ENCODE data around the gene GCH1. TPM values are rescaled to one million over a fixed set of nuclear protein-coding genes. Genes with fewer than 3 reads are reported as not detected.
A peak's percentile ranks its signal among the peaks of the same experiment; 100 is the strongest.

Gene GCH1
- total RNA-seq, 1 donor from 2014 or later, result 49.9 TPM

DNA sequence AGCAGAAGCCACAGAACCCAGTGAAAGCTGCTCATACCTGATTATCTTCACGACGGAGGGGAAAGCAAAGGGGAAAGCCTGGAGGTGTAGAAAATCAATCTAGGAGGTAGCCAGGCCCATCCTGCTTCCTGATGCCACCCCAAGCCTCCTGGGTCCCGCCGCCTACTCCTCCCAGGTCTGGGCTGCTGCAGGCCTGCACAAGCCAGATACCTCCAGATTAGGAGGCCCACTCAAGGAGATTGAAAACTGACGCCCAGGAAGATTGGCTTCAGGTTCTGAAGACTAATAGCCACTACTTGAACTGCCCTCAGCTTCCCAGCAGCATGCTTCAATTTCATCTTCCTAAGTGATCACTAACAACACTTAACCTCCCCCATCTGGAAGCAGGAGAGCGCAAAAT, 87.1 kb downstream of the GCH1 start:
- Mint-ChIP-seq H3K4me3 (no peak overlapping the region), H3K36me3 (ENCODE audit: low read depth) (no peaks in the 10 kb centered on the region), H3K9me3 (no peaks in the 10 kb centered on the region), H3K27me3 (peaks cover 16% of the 10 kb centered on the region), H3K4me1 (no peaks in the 10 kb centered on the region), H3K27ac (no peak overlapping the region)
- intact Hi-C loops (cut with micrococcal nuclease), result no loop called here
- no peak for DNase-seq

DNA sequence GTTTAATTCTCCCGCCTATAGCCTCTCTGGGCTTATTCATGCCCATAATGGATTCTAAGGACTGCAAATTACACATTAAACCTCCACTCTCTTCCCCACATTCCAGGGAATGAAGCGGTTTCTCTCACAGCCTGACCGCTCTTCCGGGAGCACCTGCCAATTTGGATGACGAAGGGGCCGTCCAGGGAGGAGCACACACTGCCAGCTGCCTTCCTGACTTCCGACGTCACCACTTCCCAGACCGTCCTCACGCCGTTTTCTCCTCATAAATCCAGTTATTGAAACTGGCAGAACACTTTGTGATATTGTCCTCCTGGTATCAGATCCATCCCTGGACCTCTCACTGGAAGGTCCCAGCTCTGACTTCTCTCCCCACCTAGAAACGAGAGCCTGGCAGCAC, 87.6 kb downstream of the GCH1 start:
- no peak for DNase-seq
- no peaks in the 10 kb centered on the region for H3K9me3 Mint-ChIP-seq
- intact Hi-C loops (cut with micrococcal nuclease), result no loop called here
- no peak overlapping the region for H3K27ac Mint-ChIP-seq
- H3K4me1 Mint-ChIP-seq, result no peaks in the 10 kb centered on the region
- no peak overlapping the region for H3K4me3 Mint-ChIP-seq
- peaks cover 12% of the 10 kb centered on the region for H3K27me3 Mint-ChIP-seq
- H3K36me3 Mint-ChIP-seq (ENCODE audit: low read depth), result no peaks in the 10 kb centered on the region

DNA sequence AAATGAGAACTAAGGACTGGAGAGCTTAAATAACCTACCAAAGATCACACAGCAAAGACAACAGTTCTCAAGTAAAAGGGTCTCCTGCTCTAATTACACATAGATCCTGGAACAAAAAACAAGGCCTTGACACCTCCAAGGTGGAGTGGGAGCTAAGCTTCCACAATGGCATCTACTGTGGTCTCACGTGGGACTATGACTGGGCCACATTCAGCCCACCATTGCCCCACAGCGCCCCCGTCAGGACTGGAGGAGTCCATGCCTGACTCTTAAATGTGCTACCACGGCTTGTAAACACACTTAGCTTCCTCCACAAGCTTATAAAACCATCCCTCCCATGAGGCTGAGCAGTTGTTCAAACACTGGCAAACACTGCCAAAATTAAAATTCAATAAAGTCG, 88.5 kb downstream of the GCH1 start:
- Mint-ChIP-seq H3K4me1 (no peaks in the 10 kb centered on the region), H3K9me3 (no peaks in the 10 kb centered on the region), H3K4me3 (no peak overlapping the region), H3K27ac (no peak overlapping the region), H3K36me3 (ENCODE audit: low read depth) (no peaks in the 10 kb centered on the region), H3K27me3 (peaks cover 9% of the 10 kb centered on the region)
- DNase-seq, result peak; percentile 65
- intact Hi-C loops (cut with micrococcal nuclease), result no loop called here

DNA sequence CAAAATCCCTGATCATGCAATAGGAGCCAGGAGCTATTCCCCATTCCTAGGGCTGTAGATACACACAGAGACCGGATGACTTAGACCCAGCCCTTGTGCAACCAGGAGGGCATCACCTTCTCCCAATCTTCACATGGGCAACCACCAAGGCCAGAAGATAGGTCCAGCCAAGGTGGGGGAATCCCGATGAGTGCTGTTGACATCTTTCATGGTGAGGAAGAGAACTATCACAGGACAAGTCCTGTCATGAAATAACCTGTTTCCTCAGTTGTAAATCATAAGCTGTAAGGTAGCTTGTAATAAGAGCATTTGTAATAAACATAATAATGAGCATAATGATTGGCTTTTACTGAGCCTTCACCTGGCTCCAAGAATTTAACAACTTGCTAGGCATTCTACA, 89.5 kb downstream of the GCH1 start:
- no peaks in the 10 kb centered on the region for H3K4me1 Mint-ChIP-seq
- intact Hi-C loops (cut with micrococcal nuclease), result no loop called here
- H3K9me3 Mint-ChIP-seq, result no peaks in the 10 kb centered on the region
- H3K27ac Mint-ChIP-seq, result no peak overlapping the region
- DNase-seq, result no peak
- peaks cover 5% of the 10 kb centered on the region for H3K27me3 Mint-ChIP-seq
- H3K36me3 Mint-ChIP-seq (ENCODE audit: low read depth), result no peaks in the 10 kb centered on the region
- H3K4me3 Mint-ChIP-seq, result no peak overlapping the region

DNA sequence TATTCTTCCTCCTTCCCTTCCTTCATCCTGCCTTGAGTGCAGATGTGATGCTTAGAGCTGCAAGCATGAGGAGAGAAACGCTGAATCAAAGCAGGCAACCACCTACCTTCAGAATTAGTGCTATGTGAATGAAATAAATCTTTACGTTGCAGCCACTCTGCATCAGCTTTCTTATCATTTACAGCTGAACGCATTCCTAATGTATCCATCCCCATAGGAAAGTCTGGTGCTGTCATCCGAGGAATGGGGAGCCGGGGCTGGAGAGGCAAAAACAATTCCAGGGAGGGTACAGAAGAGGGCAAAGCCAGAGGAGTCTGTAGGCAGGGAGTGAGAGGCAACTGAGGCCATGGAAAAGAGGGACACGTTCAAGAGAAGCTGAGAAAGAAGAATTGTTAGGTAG, 90.0 kb downstream of the GCH1 start:
- Mint-ChIP-seq H3K4me1 (no peaks in the 10 kb centered on the region), H3K4me3 (no peak overlapping the region), H3K9me3 (no peaks in the 10 kb centered on the region), H3K27ac (no peak overlapping the region), H3K27me3 (peaks cover 5% of the 10 kb centered on the region), H3K36me3 (ENCODE audit: low read depth) (no peaks in the 10 kb centered on the region)
- intact Hi-C loops (cut with micrococcal nuclease), result no loop called here
- DNase-seq, result no peak

DNA sequence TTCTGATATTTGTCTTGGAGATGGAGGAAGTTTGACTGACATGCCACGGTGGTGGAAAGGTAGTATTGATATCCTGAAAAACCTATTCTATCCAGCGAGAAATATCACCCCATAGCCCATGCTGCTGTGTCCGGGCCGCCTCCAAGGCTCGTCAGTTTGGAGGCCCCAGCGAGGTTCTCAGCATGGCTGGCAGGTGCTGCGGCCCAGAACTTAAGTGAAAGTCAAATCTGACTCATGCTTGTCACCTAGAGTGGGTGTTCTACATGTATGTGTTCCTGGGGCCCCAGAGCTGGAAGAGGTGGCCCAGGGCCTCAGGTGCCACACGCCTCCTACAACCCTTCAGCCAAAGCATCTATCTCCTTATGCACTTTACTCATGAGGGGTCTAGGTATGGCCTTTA, 92.9 kb downstream of the GCH1 start:
- Mint-ChIP-seq H3K27me3 (peaks cover 8% of the 10 kb centered on the region), H3K4me3 (no peak overlapping the region), H3K36me3 (ENCODE audit: low read depth) (no peaks in the 10 kb centered on the region), H3K27ac (no peak overlapping the region), H3K4me1 (peaks cover 4% of the 10 kb centered on the region), H3K9me3 (no peaks in the 10 kb centered on the region)
- intact Hi-C loops (cut with micrococcal nuclease), result loop anchor here (5.0 to 10.0 kb wide), 2 partner anchors 37 to 445 kb away; no protein-coding TSS in a partner anchor
- DNase-seq, result no peak

DNA sequence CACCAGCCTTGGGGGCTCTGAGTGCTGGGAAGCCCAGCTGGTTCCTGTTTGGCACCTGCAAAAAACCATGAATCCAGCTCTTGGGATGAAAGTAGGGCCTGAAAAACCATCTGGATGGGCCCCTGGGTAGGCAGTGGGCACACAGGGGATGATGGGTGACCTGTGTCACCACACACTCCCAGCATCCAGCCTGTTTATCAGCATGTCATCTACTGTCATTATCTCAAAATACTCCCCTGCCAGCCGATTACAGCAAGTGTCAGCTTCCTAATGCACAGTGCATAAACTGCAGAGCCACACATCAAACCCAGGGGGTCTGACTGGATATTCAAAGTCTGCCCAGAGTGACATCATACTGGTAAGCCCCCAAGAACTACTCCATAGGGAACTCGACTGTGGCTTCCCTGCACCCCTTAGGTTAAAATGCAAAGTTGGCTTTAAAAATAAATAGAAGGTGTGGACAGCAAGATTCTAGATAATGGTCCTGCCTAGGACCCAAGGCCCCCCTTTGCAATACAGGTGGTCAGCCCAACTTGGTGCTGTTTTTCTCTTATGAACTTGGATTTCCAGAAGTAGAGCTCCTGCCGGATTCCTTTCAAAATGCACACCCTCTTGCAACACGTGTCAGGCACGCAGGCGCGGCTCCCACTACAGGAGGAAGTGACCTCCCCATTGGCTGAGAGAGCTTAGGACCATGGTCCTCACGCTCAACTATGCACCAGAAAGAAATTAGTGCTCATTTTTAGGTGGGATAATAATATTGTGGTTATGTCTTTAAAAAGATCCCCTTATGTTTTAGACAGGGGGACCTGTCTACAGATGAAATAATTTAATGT, 94.1 kb downstream of the GCH1 start:
- intact Hi-C loops (cut with micrococcal nuclease), result loop anchor here (5.0 to 10.0 kb wide), 2 partner anchors 36 to 444 kb away; no protein-coding TSS in a partner anchor
- Mint-ChIP-seq H3K4me1 (peaks cover 4% of the 10 kb centered on the region), H3K27me3 (peaks cover 13% of the 10 kb centered on the region)

DNA sequence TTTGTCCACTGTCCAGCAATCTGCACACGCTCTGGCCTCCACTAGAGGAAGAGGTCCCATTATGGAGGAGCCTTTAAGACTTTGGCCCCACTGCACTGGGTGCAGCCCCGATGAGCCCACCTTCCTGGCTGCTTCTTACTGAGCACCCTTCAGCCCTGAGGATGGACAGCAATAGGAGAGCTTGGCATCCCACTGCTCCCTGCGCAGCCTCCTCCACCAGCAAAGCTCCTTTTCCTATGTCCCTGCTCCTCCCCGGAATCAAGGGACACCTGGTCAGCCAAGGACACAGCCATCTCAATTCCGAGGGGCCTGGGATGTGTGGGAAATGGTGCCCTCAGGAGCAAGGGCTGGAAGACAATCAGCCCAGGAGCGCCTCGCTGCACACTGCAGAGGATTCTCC, 94.7 kb downstream of the GCH1 start:
- Mint-ChIP-seq H3K9me3 (no peaks in the 10 kb centered on the region), H3K4me3 (no peak overlapping the region), H3K4me1 (peaks cover 4% of the 10 kb centered on the region), H3K36me3 (ENCODE audit: low read depth) (no peaks in the 10 kb centered on the region), H3K27me3 (peaks cover 16% of the 10 kb centered on the region), H3K27ac (no peak overlapping the region)
- intact Hi-C loops (cut with micrococcal nuclease), result loop anchor here (5.0 to 10.0 kb wide), 2 partner anchors 36 to 443 kb away; no protein-coding TSS in a partner anchor
- DNase-seq, result no peak

More for the DNA sequence above, 94.1 kb downstream of the GCH1 start:
- H3K36me3 Mint-ChIP-seq (ENCODE audit: low read depth), result no peaks in the 10 kb centered on the region
- DNase-seq, result no peak
- H3K9me3 Mint-ChIP-seq, result no peaks in the 10 kb centered on the region
- no peak overlapping the region for H3K4me3 Mint-ChIP-seq
- no peak overlapping the region for H3K27ac Mint-ChIP-seq

DNA sequence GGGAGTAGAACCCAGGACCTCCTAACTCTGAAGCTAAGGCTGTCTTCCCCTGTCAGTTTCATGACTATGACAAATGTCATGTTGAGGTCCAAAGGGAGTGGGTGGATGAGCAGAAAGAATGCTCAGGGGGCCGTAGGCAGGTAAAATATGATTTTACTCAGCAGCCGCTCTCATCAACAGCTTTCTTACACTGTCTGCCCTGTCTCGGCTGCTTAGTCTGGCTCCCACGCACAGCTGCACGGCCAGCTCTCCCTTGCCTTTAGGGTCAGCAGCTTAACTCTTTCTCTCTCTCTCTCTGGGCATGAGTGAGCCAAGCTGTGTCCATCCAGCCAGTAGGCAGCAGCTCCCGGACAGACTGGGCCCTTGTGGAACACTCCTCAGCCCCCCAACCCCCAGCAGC, 95.2 kb downstream of the GCH1 start:
- Mint-ChIP-seq H3K9me3 (no peaks in the 10 kb centered on the region), H3K27ac (no peak overlapping the region), H3K36me3 (ENCODE audit: low read depth) (no peaks in the 10 kb centered on the region), H3K4me1 (peaks cover 4% of the 10 kb centered on the region), H3K4me3 (no peak overlapping the region), H3K27me3 (peaks cover 15% of the 10 kb centered on the region)
- intact Hi-C loops (cut with micrococcal nuclease), result loop anchor here (5.0 to 10.0 kb wide), 2 partner anchors 35 to 443 kb away; no protein-coding TSS in a partner anchor
- no peak for DNase-seq

DNA sequence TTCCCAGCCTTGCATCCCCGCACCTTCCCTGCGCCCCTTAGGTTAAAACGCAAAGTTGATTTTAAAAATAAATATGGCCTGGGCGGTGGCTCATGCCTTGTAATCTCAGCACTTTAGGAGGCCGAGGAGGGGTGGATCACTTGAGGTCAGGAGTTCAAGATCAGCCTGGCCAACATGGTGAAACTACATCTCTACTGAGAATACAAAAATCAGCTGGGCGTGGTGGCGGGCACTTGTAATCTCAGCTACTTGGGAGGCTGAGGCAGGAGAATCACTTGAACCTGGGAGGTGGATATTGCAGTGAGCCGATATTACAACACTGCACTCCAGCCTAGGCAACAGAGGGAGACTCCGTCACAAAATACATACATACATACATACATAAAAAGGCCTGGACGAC, 96.0 kb downstream of the GCH1 start:
- peaks cover 22% of the 10 kb centered on the region for H3K27me3 Mint-ChIP-seq
- H3K27ac Mint-ChIP-seq, result no peak overlapping the region
- H3K4me3 Mint-ChIP-seq, result no peak overlapping the region
- peaks cover 4% of the 10 kb centered on the region for H3K4me1 Mint-ChIP-seq
- H3K36me3 Mint-ChIP-seq (ENCODE audit: low read depth), result no peaks in the 10 kb centered on the region
- no peak for DNase-seq
- intact Hi-C loops (cut with micrococcal nuclease), result loop anchor here (1.0 to 10.0 kb wide), 3 partner anchors 34 to 442 kb away; no protein-coding TSS in a partner anchor
- no peaks in the 10 kb centered on the region for H3K9me3 Mint-ChIP-seq

DNA sequence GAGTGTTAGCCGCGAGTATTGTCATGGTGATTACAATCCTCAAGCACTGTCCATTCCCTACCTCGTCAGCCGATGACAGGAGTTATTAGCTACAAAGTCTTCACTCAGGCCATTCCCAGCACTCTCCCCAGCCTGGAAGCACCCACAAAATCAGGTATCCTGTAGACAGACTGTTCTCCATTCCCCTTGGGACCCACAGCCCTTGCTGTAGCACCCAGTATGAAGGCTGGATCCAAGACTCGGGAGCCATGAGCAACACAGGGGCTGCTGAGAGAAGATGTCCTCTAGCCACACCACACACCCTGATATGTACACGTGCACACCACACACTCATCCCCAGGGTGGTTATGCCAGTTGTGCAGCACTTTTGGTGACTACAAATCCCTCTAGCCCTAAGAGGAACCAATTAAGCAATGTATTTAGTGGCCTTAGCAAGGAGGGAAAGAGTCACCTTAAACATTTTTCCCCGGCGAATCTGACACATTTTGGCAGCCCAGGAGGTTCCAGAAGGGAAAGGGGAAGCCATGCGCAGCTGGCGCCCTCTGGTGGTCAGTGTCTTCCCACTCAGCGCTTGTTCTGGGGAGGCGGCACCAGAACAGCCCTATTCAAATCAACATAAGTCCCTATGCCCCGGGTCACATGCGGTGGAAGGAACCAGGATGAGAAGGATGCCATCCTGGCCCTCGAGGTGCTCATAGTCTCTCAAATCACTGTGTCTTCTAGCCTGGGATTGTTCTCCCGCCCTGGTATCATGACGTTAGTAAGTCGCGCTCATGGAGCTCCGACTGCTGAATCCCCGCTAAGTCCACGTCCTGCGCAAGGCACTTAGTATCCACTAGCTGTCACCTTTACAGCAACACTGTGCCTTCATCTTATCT, 96.9 kb downstream of the GCH1 start:
- H3K4me3 Mint-ChIP-seq, result no peak overlapping the region
- DNase-seq, result peak; percentile 92
- H3K27me3 Mint-ChIP-seq, result peaks cover 27% of the 10 kb centered on the region
- intact Hi-C loops (cut with micrococcal nuclease), result loop anchor here (1.0 to 10.0 kb wide), 3 partner anchors 33 to 441 kb away; no protein-coding TSS in a partner anchor
- no peaks in the 10 kb centered on the region for H3K36me3 Mint-ChIP-seq (ENCODE audit: low read depth)
- H3K27ac Mint-ChIP-seq, result no peak overlapping the region
- H3K9me3 Mint-ChIP-seq, result no peaks in the 10 kb centered on the region
- H3K4me1 Mint-ChIP-seq, result peaks cover 4% of the 10 kb centered on the region

DNA sequence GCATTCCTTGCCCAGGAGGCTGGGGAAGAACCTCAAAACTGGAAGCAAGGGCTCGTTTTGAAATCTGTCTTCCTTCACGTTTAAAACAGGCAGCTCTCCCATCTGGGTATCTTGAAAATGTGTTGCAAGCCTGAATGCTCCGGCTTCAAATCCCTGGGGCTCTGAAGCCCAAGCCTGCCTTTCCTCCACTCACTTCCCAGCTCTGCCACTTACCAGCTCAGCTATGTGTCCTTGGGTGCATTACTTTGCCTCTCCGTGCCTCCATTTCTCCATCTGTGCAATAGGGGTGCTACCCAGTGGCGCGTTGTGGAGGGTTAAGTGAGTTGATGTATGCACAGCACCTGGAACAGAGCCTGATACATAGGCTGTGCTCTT, 97.6 kb downstream of the GCH1 start:
- Mint-ChIP-seq H3K36me3 (ENCODE audit: low read depth) (no peaks in the 10 kb centered on the region), H3K4me3 (no peak overlapping the region), H3K4me1 (peaks cover 4% of the 10 kb centered on the region), H3K27me3 (peaks cover 33% of the 10 kb centered on the region), H3K9me3 (no peaks in the 10 kb centered on the region), H3K27ac (no peak overlapping the region)
- no peak for DNase-seq
- intact Hi-C loops (cut with micrococcal nuclease), result loop anchor here (5.0 to 10.0 kb wide), 2 partner anchors 33 to 440 kb away; no protein-coding TSS in a partner anchor

DNA sequence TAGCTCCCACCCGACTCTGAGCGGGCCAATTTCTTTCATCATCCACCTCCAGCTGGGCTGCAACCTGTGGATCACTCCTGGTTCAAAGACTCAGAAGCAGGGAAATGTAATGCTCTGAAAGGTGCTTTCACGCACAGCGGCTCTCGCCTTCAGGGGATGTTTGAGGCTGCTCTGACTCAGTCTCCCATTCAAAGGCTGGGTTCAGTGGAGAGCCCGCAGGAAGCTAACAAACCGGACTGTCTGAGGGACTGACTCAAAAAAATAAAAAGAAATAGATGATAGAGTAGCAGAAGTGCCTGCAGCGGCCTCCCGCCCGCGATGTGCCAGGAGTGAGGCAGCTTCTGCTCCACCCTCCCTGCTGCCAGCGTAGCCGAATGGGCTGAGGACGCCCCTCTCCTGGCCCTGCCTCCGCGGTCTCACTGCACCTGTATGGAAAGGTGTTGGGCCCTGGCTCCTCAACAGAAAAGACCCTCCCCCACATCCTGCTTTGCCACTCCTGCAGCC, 98.0 kb downstream of the GCH1 start:
- DNase-seq, result no peak
- Mint-ChIP-seq H3K9me3 (no peaks in the 10 kb centered on the region), H3K4me1 (peaks cover 4% of the 10 kb centered on the region), H3K27me3 (peaks cover 37% of the 10 kb centered on the region), H3K36me3 (ENCODE audit: low read depth) (no peaks in the 10 kb centered on the region), H3K27ac (no peak overlapping the region), H3K4me3 (no peak overlapping the region)
- intact Hi-C loops (cut with micrococcal nuclease), result loop anchor here (5.0 to 10.0 kb wide), 2 partner anchors 32 to 440 kb away; no protein-coding TSS in a partner anchor
